Endometrial microvascular endothelial cells (primary cell): ENCODE data around the gene PRKAR1B. TPM values are rescaled to one million over a fixed set of nuclear protein-coding genes. Genes with fewer than 3 reads are reported as not detected.

Experiments
- in situ Hi-C: cut with HindIII; loops from 2 replicates; pipeline ENCODE4 v1.10.0; 2017; ENCODE audit warnings: low sequenced_read_pairs, low pct_unique_long_range_greater_than_20kb; ENCODE audit errors: inconsistent ontology term
- total RNA-seq: library from RNA; depleted of rRNA; stranded (reverse); fragments of >200 nt; gene quantifications from one replicate; pipeline ENCODE4 v1.2.3, GENCODE V29; 2015; ENCODE audit errors: inconsistent ontology term

PRKAR1B gene
- total RNA-seq, 1 donor from 2014 or later = 17.2 TPM

- in situ Hi-C loops = no loop called here
These were observed 136.1 kb downstream of the PRKAR1B start for GRCh38 chr7:590731-591551.

GRCh38 chr7:589781-590575 is 137.1 kb downstream of the PRKAR1B start:
- in situ Hi-C loops = no loop called here

DNA sequence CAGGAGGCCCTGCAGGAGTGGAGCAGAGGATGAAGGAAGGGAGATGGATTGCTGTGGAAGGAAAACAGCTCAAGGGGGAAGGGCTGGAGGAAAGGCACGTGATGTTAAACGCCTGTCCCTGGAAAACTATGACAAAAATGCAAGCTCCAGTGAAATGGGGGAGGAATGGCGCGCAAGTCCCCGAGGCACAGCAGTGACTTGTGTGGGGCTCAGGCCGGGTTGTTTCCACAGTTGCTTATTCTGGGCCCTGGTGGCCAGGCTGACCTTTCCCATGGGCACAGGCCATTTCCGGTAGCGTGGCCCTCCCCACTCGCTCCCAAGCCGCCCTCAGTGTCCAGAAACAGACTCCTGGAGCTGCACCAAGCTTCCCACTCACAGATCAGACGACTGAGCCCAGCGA is 139.3 kb downstream of the PRKAR1B start:
- in situ Hi-C loops = no loop called here

GRCh38 chr7:586494-586893 is 140.6 kb downstream of the PRKAR1B start:
- in situ Hi-C loops = no loop called here

DNA sequence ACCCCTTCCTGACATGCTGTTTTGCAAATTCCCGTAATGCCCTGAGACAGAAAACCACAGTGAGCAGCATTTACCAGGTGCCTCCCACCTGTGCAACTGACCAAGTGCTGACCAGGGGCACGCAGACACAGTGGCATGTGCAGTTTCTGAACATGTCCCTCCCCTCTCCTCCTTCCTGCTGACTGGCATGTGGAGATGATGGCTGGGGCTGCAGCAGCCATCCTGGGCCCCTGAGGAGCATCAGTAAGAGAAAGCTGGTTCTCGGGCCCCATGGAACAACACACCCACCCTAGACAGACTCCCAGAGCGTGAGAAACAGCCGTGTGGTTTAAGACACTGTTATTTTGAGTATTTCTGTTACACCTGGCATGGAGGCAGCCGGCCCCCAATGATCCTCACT is 141.2 kb downstream of the PRKAR1B start:
- in situ Hi-C loops = no loop called here

- in situ Hi-C loops = no loop called here
These were observed 141.8 kb downstream of the PRKAR1B start for GRCh38 chr7:585229-585711.

DNA sequence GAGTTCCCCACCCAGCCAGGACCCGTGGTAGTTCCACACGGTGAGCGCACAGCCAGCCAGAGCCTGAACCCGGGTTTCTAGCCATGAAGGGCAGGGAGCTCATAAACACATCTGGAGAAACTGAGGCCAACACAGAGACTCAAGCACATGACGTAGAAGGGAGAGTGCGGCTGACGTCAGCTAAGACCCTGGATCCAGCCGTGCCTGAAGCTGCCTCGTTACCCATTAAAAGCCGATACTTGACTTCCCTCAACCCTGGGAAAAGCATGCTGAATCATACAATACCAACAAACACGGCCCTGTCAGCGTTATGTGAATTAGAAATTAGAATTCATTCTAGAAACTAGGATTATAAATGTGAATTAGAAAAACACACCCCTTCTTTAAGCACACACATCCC is 142.3 kb downstream of the PRKAR1B start:
- in situ Hi-C loops = no loop called here

GRCh38 chr7:584122-584465 is 143.0 kb downstream of the PRKAR1B start:
- in situ Hi-C loops = no loop called here

- in situ Hi-C loops = no loop called here
These were observed 143.5 kb downstream of the PRKAR1B start for GRCh38 chr7:583410-584121.

- in situ Hi-C loops = no loop called here
These were observed 144.2 kb downstream of the PRKAR1B start for GRCh38 chr7:582931-583330.

DNA sequence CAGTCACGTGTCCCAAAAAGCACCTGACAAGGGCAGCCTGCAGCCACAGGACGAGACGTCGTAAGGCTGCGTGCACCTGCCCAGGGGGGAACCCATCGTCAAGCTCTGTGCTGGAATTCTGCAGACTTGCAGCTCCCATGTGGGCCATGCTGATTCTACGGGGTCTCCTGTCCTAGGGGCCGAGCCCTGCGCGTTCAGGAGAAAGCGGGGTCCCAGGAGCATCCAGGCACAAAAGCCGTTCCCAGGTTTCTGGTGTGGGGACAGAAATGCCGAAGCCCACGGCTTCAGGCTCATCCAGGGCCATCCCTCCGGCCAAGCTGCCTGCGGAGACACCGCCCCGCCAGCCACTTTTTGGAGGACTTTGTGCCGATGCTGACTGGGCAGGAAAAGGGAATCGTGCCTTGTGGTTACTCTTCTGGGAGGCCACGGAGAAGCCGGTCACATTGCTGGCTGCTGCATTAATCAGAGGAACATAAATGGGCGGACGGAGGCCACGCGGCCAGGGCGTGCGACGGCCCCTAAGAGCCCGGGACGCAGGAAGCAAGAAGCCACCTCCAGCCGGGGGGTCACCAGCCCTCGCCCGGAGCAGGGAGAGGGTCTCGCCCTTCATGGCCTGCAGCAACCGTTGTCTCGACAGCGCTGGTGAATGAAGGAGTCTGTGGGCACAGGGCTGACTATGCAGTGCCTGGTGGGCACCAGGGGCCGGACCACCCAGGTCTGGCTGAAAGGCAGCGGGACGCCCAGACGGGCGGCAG is 144.8 kb downstream of the PRKAR1B start:
- in situ Hi-C loops = no loop called here

GRCh38 chr7:578386-578785 is 148.7 kb downstream of the PRKAR1B start:
- in situ Hi-C loops = no loop called here

DNA sequence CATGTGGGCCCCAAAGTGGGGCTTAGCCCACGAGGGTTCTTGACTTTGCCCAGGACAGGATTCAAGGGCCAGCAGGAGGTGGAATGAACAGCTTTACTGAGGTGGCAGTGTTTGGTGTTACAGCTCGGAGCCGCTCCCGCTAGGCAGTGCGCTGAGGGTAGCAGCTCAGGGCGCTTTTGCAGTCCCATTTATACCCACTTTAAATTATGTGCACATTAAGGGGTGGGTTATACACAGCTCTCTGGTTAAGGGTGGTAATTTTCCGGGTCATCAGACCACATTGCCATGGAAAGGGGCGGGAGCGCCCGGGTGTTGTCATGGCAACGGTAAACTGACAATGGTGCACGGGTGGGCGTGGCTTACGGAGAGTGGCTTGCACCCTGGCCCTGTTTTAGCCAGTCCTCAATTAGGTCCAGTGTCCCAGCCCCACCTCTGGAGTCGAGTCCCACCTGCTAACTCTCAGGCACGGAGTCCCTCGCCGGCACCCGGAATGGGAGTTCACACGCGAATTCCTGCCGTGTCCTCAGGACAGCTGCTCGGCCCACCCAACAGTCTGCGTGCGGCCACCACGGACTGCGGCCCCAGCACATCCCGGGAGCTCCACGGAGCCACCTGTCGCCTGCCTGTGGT is 149.2 kb downstream of the PRKAR1B start:
- in situ Hi-C loops = no loop called here

- in situ Hi-C loops = no loop called here
These were observed 149.8 kb downstream of the PRKAR1B start for GRCh38 chr7:577278-577665.

GRCh38 chr7:576524-577277 is 150.4 kb downstream of the PRKAR1B start:
- in situ Hi-C loops = no loop called here

- in situ Hi-C loops = no loop called here
These were observed 151.4 kb downstream of the PRKAR1B start for GRCh38 chr7:575425-576366.
